Retinal pigment epithelial cell (primary cell): ENCODE measurements around the gene UGT1A5.

Source experiments
- DNase-seq: peaks from one replicate; pipeline ENCODE4 v3.0.0-alpha.2; 2010; ENCODE audit warnings: low read depth
- H3K4me3 ChIP-seq: 2 replicates; pipeline ENCODE4 v1.5.1; 2011; ENCODE audit warnings: mild to moderate bottlenecking, low read length, control low read depth, moderate library complexity
- TF ChIP-seq, protein P1 (sequence below): conservative IDR thresholded peaks from 2 replicates; pipeline ENCODE4 v1.5.1; 2011; ENCODE audit warnings: low read depth, low read length, control low read depth, inconsistent platforms

The UGT1A5 gene

GRCh38 chr2:233796254-233796653 is 83.5 kb downstream of the UGT1A5 start:
- TF ChIP-seq, protein P1, sequence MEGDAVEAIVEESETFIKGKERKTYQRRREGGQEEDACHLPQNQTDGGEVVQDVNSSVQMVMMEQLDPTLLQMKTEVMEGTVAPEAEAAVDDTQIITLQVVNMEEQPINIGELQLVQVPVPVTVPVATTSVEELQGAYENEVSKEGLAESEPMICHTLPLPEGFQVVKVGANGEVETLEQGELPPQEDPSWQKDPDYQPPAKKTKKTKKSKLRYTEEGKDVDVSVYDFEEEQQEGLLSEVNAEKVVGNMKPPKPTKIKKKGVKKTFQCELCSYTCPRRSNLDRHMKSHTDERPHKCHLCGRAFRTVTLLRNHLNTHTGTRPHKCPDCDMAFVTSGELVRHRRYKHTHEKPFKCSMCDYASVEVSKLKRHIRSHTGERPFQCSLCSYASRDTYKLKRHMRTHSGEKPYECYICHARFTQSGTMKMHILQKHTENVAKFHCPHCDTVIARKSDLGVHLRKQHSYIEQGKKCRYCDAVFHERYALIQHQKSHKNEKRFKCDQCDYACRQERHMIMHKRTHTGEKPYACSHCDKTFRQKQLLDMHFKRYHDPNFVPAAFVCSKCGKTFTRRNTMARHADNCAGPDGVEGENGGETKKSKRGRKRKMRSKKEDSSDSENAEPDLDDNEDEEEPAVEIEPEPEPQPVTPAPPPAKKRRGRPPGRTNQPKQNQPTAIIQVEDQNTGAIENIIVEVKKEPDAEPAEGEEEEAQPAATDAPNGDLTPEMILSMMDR: no peak
- H3K4me3 ChIP-seq: no peak overlapping the region
- DNase-seq: no peak

GRCh38 chr2:233798335-233799086 is 85.8 kb downstream of the UGT1A5 start:
- TF ChIP-seq, protein P1: no peak
- no peak overlapping the region for H3K4me3 ChIP-seq
- DNase-seq: no peak

DNA sequence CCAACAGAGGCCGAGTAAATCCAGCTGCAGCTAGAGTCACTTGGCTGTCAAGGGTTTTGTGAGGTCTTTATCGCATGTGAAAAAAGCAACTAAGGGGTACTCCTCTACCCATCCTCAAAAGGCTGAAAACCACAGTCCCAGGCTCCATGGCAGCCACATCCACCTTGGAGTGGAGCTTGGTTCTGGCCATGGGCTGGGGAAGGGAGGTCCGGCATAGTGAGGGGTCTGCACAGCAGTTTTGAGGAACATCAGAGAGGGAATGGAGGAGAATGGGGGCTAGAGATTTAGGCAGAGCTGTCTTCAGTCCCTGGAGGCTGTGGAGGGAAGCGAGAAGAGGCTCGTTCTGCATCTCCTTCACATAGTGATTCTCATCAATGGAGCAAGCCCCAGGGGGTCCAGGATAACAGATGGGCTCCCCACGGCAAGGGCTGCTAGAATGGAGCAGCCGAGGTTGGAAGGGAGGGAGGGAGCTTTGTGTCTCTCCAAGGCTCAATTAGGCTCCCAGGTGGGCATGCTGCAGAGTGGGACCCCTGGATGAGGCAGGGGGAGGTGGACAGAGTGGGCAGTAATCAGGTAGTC is 86.5 kb downstream of the UGT1A5 start:
- DNase-seq: no peak
- TF ChIP-seq, protein P1: no peak
- no peak overlapping the region for H3K4me3 ChIP-seq

DNA sequence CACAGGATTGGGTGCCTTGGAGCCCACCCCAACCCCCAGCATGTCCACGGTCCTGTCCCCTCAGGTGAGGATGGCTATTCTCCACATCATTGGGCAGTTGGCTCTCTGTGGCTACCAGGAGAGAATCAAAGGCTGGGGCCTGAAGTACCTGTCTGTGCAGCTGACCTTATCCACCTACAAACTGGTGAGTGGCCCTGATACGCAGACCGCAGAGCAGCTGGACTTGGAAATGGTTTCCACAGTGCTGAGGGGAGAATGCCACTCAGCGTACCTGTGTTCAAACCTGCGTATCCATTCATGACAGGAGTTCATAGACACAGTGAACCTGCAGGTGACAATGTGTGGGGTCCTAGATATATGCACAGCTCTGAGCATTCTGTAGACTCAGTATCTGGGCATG is 87.0 kb downstream of the UGT1A5 start:
- H3K4me3 ChIP-seq: no peak overlapping the region
- TF ChIP-seq, protein P1: no peak
- no peak for DNase-seq

GRCh38 chr2:233800208-233800607 is 87.5 kb downstream of the UGT1A5 start:
- no peak overlapping the region for H3K4me3 ChIP-seq
- TF ChIP-seq, protein P1: no peak
- no peak for DNase-seq

GRCh38 chr2:233801357-233802131 is 88.8 kb downstream of the UGT1A5 start:
- TF ChIP-seq, protein P1: no peak
- H3K4me3 ChIP-seq: no peak overlapping the region
- no peak for DNase-seq
